ENCODE data around the gene RNU6-9.
"Not testable (repeated sequence)": the region's sequence is repeated elsewhere in the genome, so short reads cannot be mapped to it uniquely, and the experiment has no call there.

Gene RNU6-9

DNA sequence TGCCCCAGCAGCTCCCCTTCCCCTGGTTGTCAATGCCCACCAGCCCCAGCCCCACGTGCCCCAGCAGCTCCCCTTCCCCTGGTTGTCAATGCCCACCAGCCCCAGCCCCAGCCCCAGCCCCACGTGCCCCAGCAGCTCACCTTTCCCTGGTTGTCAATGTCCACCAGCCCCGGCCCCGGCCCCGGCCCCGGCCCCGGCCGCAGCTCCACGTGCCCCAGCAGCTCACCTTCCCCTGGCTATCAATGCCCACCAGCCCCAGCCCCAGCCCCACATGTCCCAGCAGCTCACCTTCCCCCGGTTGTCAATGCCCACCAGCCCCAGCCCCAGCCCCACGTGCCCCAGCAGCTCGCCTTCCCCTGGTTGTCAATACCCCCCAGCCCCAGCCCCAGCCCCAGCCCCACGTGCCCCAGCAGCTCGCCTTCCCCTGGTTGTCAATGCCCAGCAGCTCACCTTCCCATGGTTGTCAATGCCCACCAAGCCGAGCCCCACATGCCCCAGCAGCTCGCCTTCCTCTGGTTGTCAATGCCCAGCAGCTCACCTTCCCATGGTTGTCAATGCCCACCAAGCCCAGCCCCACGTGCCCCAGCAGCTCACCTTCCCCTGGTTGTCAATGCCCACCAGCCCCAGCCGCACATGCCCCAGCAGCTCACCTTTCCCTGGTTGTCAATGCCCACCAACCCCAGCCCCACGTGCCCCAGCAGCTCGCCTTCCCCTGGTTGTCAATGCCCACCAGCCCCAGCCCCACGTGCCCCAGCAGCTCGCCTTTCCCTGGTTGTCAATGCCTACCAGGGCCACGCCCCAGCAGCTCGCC, 14.3 kb upstream of the RNU6-9 start:
- not testable (repeated sequence) for DNase-seq

DNA sequence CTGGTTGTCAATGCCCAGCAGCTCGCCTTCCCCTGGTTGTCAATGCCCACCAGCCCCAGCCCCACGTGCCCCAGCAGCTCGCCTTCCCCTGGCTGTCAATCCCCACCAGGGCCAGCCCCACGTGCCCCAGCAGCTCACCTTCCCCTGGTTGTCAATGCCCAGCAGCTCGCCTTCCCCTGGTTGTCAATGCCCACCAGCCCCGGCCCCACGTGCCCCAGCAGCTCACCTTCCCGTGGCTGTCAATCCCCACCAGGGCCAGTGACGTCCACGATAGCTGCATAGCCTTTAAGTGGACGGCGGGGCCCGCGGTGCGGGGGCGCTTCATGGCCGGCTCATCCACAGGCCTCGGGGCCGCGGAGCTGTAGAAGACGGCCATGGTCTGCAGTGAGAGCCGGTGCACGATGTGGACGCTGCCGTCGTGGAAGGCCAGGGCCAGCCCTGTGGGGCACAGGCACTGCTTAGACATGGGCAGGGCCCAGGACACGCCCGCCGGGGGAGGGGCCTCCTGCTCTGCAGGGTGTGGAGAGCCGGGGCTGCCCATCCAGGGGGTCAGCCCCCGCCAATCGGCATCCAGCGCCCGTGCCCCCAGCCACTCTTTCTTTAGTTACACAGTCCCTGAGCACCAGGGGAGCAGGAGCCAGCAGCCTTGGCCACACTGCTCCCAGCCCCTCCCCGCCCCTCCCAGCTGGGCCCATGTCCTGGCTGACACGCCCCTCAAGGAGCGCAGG, 13.4 kb upstream of the RNU6-9 start:
- no peak for DNase-seq

GRCh38 chr19:881385-882071, 11.8 kb upstream of the RNU6-9 start:
- DNase-seq, result no peak

GRCh38 chr19:882871-883497, 10.3 kb upstream of the RNU6-9 start:
- DNase-seq, result no peak

GRCh38 chr19:883661-884211, 9.5 kb upstream of the RNU6-9 start:
- DNase-seq, result no peak

DNA sequence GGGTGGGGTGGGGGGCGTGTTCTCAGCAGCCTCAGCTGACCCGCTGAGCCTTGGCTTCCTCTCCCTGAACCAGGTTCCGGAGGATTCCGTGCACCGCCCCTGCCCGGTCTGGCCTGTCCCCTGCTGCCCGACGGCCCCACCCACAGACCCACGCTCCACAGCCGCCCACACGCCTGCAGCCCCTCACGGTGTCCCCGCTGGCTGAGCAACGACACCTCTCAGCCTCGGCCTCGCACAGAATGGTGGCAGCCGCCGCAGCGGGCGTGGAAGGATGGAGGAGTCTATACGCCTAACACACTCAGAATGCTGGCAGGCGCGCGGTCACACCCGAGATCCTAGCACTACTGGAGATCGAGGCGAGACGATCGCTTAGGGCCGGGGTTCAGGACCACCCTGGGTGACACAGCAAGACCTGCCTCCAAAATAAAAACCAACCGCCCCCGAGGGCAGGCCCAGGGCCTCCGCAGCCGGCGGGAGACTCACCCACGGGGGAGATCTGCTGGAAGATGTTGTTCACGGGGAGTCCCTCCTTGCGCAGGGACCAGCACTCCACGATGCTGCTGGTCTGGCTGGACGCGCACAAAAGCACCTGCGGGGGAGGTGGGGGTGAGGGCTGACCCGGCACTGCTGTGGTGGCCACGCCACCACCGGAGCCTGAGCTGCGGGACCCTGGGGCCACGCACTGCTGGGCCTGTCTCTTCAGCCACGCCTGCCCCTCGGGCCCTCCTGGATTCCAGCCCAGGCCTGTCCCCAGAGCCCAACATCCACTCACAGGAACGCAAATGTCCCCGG, 8.7 kb upstream of the RNU6-9 start:
- DNase-seq, result no peak

- no peak for DNase-seq
Measured at GRCh38 chr19:885536-886224, 7.6 kb upstream of the RNU6-9 start.

- no peak for DNase-seq
Measured at GRCh38 chr19:887072-887471, 6.2 kb upstream of the RNU6-9 start.

DNA sequence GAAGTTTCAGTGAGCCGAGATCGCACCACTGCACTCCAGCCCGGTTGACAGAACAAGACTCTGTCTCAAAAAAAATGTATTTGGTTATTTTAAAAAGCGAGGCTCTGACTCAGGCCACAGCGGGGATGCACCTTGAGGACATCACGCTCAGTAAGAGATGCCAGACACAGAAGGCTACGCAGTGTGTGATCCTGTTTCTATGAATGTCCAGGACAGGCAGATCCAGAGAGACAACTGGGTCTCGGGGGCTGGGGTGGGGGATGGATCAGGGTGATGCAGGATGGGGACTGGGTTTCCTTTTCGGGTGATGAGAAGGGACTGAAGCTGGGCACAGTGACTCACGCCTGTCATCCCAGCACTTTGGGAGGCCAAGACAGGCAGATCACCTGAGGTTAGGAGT, 5.7 kb upstream of the RNU6-9 start:
- DNase-seq, result no peak

DNA sequence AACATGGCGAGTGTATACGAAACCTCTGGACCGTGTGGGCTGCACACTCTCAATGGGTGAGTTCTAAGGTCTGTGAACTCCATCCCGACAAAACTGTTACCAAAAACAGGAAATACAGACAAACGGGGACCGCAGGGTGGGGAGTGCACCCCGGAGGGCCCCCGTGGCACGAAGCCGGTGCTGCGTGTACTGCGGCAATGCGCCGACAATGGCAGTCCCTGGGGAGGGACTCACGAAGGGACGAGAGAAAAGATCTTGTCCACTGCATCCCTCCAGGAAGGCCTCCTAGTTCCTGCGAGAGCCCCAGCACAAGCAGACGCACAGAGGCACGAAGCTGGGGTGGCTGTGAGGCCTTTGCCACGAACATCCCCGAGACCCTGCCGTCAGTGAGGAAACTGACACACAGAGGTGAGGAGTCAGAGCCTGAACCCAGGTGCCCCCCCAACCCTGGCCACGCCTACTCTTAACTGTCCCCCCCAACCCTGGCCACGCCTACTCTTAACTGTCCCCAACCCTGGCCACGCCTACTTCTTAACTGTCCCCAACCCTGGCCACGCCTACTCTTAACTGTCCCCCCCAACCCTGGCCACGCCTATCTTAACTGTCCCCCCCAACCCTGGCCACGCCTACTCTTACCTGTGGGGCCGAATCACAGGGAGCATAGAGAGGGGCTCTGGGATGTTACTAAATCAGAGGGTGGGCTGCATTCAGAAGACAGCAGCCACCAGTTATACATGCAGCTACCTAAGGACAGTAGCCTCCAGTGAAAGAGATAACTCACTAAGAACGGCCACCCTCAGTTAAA, 4.5 kb upstream of the RNU6-9 start:
- DNase-seq, result no peak

DNA sequence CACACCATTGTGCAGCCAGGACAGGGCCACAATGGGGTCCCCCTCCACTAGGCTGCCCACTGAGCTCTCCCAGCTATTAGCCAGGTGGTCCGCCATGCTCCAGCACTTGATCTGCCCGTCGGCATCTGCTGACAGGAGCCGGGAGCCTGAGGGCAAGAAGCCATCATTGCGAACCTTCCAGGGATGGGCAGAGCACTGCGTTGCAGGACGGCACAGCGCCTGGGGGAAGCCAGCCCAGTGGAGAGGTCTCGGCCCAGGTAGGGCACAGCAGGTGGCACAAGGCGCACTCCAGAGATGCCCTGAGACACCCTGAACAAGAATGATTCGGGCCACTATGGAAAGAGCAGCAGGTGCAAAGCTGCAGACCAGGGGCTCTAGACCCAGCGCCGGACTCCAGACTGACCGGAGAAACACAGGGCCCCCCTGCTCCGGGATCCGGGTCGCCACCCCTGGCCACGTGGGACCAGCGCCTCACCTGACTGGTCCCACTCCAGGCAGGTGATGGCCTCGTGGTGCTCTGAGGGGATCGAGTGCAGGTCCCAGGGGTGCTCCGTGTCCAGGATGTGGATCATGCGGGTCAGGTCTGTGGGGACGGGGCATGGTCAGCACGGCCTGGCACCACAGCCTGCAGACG, 3.5 kb upstream of the RNU6-9 start:
- no peak for DNase-seq

DNA sequence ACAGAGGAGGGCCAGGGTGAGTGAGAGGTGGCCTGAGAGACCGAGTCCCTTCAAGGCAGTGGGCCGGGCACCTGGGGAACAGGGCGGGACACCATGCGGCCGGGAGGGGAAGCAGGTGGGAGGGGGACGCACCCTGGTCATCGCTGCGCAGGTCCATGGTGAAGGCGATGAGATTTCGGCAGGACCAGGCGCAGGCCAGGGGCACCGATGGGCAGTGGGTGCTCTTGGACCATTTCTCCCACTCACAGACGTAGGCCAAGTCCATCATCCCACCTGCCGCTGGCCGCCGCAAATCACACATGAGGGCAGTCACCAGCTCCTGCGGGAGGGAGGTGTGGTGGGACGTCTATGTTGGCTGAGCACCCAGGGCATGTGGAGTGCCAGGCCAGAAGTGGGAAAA, 2.5 kb upstream of the RNU6-9 start:
- DNase-seq, result no peak

- DNase-seq, result not testable (repeated sequence)
Measured at GRCh38 chr19:891421-892200, 1.7 kb upstream of the RNU6-9 start.

DNA sequence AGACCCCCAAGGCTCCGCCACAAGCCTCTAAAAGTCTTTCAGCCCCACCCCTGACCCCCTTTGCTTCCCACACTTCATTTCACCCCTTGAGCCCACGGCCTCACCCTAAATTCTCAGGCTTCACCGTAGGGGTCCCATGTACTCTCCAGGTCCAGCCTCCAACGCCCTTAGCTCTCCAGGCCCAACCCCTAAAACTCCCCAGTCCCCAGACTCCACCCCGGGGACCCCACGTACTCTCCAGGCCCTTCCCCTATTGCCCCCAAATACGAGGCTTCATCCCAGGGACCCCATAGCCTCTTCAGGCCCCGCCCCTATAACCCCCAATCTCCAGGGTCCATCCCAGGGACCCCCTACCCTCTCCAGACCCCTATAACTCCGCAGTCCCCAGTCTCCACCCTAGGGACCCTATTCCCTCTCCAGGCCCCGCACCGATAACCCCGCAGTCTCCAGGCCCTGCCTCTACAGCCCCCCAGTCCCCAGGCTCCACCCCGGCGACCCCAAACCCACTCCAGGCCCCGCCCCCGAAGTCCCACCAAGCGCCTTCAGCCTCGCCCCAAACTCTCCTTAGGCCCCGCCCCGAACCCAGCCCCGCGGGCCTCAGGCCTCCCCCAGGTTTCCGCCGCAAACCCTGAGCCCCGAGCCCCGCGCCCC, 916 bp upstream of the RNU6-9 start:
- DNase-seq, result no peak

- no peak for DNase-seq
Measured at GRCh38 chr19:896434-896833, 3.1 kb downstream of the RNU6-9 start.

DNA sequence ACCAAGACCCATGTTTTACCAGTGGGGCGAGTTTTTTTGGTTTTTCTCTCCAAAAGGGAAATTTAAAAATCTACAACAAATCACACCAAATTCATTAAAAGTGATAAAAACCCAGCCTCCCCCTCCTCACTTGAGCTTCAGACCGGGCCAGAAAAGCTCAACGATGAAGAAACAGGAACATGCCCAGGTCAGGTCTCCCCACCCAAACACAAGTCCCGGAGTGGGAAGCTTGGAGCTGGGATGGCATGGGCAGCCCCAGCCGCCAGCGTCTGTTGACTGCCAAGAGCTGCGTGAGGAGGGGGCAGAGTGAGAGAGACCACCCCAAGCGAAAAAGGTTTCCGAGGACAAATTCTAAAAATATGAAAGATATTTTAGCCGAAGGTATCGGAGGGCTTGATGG, 3.7 kb downstream of the RNU6-9 start:
- no peak for DNase-seq

GRCh38 chr19:897442-898039, 4.3 kb downstream of the RNU6-9 start:
- DNase-seq, result no peak

GRCh38 chr19:898663-899062, 5.4 kb downstream of the RNU6-9 start:
- no peak for DNase-seq

All from stimulated activated CD4-positive, alpha-beta T cell treated with anti-CD3 and anti-CD28 coated beads, Interleukin-4, amount 100 ng/mL, for 1 hour (primary cell).